GM18951 (cell line): ENCODE measurements around the gene TLK1.

Experiments used
- POLR2A ChIP-seq: IDR thresholded peaks from 4 replicates; pipeline ENCODE4 v1.6.1; 2011; ENCODE audit warnings: mild to moderate bottlenecking; ENCODE audit not compliant: insufficient read length, insufficient read depth; ENCODE audit errors: extremely low read depth
- in situ Hi-C: fragments of 300-500 bp; cut with MboI; formaldehyde crosslinking; loops from one replicate; pipeline ENCODE4 v1.12.0; 2022; ENCODE audit warnings: low sequenced_read_pairs, mixed read lengths, inconsistent platforms; ENCODE audit not compliant: unreplicated experiment

Gene TLK1

DNA sequence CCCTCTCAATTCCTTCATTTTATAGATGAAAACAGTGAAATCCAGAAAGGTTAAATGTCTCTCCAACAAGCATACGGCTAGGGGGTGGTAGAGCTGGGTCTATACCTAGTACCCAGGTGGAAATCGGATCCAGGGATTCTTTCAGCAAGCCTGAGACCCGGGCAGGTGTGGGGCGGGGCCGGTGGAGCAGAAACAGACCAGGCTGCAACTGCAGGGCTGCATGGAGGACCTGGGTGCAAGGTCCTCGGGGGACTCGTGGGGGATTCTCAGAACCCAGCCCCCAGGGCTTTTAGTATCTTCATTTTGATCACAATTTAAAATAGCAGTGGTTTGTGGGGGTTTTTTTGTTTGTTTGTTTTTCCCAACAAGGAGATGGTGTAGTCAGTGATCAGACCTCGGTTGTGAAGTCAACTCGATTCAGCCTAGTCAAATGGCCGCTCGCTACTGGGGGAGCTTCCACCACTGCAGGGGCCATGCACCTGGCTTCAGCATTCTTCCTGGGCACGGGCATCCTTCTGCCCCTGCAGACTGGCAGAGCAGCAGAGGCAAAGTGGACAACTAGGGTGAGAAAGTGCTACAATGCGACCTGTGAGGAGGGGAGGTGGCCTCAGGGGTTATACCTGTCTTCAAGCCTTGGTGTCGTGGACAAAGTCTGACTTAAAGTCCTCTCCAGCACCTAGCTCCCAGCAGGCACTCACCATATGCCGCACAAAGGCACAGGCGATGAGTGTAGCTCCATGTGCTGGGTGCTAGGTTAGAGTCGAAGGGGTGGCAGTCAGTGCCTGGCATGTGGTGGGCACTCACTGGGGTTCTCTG lies 185.4 kb downstream of the TLK1 start:
- no peak for TF ChIP-seq POLR2A
- in situ Hi-C loops: loop anchor here (10.0 kb wide), 4 partner anchors 179 to 599 kb away; no protein-coding TSS in a partner anchor

- no peak for TF ChIP-seq POLR2A
- in situ Hi-C loops: loop anchor here (10.0 kb wide), 4 partner anchors 180 to 600 kb away; no protein-coding TSS in a partner anchor
Measured at GRCh38 chr2:170974304-170974993, 186.2 kb downstream of the TLK1 start.

DNA sequence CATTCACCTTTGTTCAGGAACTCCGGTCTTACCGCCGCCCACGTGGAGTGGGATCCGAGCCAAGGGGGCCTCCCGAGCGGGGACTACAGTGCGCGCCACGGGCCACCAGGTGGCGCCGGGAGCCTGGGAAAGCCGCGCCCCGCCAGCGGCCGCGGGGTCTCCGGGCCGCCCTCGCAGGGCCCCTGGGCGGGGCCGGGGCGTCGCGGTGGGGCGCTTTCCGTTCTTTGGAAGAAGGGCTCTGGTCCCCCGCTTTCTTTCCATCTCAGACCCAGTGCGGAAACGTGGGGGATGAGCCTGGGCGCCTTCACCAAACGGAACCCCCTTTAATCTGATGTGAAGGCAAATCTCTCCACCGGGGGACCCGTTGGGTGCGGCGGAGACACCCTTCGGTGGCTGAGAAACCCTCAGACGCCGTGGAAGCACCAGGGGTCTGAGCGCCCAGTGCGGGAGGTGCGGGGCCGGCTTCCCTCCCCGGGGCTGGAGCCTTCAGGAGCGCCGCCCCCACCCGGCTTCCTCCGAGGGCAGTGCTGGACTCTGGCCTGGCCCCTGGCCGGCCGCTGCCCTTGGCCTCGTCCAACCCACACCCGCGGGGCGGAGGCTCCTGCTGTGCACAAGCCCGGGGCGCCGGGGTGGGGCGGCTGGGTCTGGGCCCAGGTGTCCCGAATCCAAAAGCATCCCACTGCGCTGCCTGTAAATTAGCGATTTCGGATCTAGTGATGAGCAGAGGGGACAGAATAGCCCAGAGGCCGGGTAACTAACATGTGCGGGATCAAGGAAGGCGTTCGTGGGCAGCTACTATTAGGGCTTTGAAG lies 187.0 kb downstream of the TLK1 start:
- TF ChIP-seq POLR2A: peak; percentile 76
- in situ Hi-C loops: loop anchor here (10.0 kb wide), 4 partner anchors 181 to 601 kb away; no protein-coding TSS in a partner anchor

DNA sequence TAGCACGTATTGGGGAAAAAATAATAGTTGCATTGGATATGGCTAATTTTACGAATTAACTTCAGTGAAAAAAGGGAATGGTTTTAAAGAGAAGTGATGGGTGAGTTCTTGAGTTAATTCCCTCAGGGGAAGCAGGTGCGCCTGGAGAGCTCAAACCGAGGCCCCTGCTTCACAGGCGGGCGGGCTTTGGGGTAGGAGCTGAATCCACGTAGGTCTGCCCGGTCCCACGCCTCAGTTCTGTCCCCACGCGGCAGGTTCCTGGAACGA lies 187.5 kb downstream of the TLK1 start:
- in situ Hi-C loops: loop anchor here (10.0 kb wide), 4 partner anchors 182 to 602 kb away; no protein-coding TSS in a partner anchor
- no peak for TF ChIP-seq POLR2A

- no peak for TF ChIP-seq POLR2A
- in situ Hi-C loops: loop anchor here (10.0 kb wide), 4 partner anchors 182 to 602 kb away; no protein-coding TSS in a partner anchor
Measured at GRCh38 chr2:170972296-170973224, 188.1 kb downstream of the TLK1 start.

DNA sequence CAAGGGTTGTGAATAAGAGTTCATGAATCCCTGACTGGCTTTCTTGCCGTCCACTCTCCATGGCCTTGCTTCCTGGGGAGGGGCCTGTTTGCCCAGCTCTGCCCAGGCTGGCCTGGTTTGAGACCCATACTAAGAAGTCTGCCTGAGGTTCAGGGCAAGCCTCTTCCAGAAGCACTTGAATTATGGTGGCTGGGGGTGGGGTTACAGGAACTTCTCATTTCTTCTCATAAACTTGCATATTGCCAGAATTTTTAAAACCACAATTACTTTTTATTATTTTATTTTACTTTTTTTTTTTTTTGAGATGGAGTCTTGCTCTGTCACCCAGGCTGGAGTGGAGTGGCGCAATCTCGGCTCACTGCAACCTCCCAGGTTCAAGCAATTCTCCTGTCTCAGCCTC lies 189.6 kb downstream of the TLK1 start:
- in situ Hi-C loops: loop anchor here (10.0 kb wide), 4 partner anchors 184 to 604 kb away; no protein-coding TSS in a partner anchor
- TF ChIP-seq POLR2A: no peak

GRCh38 chr2:170969872-170970496 lies 190.7 kb downstream of the TLK1 start:
- in situ Hi-C loops: loop anchor here (10.0 kb wide), 4 partner anchors 185 to 605 kb away; no protein-coding TSS in a partner anchor
- no peak for TF ChIP-seq POLR2A

- in situ Hi-C loops: no loop called here
Measured at GRCh38 chr2:170969030-170969429, 191.7 kb downstream of the TLK1 start.

DNA sequence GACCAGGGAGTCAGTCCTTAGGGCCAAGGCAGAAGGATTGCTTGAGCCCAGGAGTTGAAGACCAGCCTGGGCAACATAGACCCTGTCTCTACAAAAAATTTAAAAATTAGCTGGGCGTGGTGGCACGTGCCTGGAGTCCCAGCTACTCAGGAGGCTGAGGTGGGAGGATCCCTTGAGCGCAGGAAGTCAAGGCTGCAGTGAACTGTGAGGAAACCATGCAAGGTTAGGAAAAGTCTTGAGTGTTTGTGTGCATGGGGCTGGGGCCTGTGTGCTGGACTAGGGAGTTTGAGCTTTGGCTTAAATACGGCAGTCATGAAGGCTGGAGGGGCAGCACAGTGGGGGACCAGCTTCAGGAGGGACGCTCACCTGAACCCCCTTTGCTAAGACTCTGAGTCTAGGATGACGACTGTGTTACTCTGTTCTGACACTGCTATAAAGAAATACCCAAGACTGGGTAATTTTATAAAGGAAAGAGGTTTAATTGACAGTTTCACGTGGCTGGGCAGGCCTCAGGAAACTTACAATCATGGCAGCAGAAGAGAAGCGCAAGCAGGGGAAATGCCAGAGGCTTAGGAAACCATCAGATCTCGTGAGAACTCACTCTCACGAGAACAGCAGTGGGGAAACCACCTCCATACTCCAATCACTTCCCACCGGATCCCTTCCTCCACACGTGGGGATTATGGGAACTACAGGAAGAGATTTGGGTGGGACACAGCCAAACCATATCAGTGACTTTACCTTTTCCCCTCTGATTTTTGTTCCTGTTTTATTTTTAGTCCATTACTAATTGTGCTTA lies 192.3 kb downstream of the TLK1 start:
- TF ChIP-seq POLR2A: no peak
- in situ Hi-C loops: no loop called here

More at GRCh38 chr2:170969030-170969429, 191.7 kb downstream of the TLK1 start:
- TF ChIP-seq POLR2A: no peak

- no peak for TF ChIP-seq POLR2A
- in situ Hi-C loops: no loop called here
Measured at GRCh38 chr2:170967553-170967952, 193.1 kb downstream of the TLK1 start.
